COR-L47 (cell line): ENCODE measurements around the gene GPHB5.
"Not testable (repeated sequence)": the region's sequence is repeated elsewhere in the genome, so short reads cannot be mapped to it uniquely, and the experiment has no call there.

ENCODE experiments used
- DNase-seq: peaks from one replicate; lab custom pipeline; 2025; lab: John Stamatoyannopoulos, UW

GPHB5 gene, protein sequence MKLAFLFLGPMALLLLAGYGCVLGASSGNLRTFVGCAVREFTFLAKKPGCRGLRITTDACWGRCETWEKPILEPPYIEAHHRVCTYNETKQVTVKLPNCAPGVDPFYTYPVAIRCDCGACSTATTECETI

DNA sequence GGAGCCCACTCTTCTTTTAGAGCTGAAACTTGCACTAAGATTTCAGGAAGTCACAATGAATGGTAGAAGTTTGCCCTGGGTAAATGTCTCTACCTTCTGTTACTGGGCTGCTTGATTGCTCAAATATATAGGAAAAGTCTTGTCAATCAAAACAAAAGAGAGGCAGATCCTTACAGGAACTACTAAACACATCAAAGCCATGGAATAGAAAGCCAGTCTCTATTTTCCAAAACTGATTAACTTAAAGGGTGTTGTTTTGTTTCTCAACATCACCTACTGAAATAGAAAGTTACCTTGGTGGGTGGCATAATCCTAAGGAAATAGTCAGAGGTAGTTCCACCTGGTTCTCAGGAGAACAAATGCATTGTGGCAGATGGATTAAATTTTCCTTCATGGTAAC, at the start of gene GPHB5:
Gene GPHB5 (minus strand): TSS at position 101 of the 400 bp plus-strand sequence. CDS start 1,086 bp downstream, outside the sequence.
- no peak for DNase-seq

DNA sequence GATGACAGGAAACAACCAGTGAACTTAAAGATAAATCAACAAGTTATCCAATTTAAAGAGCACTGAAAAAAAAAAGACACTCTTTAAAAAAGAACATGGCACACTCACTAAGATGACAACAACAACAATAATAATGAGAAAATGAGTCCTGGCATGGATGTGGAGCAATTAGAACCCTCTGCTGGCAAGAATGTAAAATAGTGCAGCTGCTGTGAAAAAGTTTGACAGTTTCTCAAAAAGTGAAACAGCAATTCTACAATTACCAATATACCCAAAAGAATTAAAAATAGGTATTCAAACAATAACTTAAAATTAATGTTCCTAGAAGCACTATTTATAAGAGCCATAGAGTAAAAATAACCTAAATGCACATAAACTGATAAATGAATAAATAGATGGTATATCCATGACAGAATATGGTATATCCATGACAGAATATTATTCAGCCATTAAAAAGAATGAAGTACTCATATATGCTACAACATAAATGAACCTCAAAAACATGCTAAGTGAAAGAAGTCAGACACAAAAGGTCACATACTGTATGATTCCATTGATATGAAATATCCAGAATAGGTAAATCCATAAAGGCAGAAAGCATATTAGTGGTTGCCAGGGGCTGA, 49.1 kb upstream of the GPHB5 start:
- no peak for DNase-seq

DNA sequence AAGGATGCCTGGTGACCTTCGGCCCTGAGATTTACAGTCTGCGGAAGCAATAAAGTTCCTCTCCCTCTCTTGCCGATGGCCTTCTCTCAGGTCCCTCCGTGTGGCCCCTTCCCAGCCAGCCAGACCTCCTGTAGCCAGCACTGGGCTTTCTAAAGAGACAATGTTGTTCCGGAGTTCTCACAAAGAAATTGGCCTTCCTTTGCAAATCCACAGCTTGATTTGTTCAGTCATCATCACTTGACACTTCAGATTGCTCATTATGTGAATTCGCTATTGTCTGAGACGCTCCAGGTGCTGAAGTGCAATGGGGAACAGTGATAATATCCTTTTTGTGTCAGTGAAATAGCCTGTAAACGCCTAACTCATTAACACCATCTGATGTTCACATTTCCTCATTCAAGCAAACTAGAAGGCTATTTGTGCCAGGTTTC, 43.7 kb upstream of the GPHB5 start:
- peak; percentile 91 for DNase-seq

DNA sequence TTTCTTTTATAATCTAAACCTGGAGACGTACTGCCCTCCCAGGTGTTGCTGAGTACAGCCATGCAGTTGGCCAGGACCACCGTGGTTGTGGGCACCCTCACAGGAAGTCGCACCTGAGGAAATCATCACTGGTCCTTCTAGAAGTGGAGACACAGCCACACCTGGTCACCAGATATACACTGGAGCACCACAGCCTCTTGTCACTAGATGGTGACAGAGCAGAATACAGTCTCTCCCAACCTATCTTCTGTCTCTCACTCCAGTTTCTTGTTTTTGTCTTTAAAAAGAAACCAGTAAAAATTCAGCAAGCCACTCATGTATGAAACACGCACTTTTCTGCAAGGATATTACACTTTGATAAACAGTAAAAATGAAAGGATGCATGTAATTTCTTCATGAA, 43.1 kb upstream of the GPHB5 start:
- peak; percentile 45 for DNase-seq

DNA sequence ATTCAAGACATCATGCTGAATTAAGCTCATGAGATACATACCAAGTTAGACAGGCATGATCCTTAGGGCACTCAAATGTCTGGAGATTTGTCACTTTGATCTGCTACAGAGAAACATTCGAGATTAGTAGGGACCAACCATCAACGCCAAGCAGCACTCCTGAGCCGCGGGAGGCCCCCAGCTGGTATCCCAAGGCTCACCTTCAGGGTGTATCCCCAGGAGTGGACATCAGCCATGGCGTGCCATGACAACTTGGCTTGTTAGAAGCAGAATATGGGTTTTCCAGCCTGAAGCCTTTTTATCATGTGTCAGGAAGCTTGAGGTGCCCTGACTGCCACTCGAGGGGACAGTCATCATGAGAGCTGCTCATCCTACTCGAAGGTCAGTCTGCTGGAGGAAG, 39.1 kb upstream of the GPHB5 start:
- DNase-seq: no peak

DNA sequence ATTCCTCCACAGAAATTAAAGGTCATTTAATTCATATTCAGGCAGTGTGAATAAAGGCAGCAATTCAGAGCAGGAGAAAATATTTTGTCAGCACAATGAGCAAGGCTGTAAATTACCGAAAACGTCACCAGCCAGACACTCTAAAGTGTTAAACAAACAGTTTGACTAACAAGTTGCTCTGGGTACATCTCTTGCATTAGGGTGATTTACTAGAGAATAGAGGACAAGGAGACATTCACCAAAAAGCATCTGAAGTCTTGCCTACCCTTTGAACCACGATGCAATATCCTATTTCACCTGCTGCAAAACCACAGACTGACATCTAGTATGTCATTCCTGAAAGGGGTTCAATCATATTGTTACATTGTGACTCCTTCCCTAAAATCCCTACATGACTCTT, 27.1 kb upstream of the GPHB5 start:
- DNase-seq: no peak

DNA sequence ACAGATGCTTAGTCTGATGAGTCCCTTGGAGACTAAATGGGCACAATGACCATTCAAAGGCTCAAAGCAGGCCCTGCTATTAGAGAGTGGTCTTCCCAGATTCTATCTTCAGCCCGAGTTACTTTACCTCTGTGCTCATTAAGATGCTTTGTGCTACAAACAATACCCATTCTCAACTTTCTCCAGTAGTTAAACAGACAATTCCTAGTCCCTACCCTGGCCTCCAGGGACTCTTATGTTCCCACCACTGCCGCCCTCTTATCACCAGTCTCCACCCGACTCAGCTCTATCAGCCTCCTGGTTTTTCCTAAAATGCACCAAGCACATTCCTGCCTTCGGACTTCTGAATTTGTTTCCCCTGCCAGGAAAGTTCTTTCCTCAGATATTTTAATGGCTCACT, 25.6 kb upstream of the GPHB5 start:
- DNase-seq: no peak

DNA sequence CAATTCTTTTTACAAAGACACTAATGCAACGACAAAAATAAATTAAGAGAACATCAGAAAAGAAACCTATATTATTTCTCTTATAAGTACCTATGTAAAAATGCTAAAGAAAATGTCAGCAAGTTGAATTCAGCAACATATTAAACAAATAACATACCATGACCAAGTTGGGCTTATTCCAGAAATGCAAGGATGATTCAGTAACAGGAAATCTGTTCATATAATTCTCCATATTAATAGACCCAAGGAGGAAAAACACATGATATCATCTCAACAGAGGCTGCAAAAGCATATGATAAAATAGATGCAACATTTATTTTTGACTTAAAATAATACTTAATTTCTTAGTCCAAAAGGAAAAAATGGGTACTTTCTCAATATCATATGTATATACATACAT, 25.1 kb upstream of the GPHB5 start:
- no peak for DNase-seq

DNA sequence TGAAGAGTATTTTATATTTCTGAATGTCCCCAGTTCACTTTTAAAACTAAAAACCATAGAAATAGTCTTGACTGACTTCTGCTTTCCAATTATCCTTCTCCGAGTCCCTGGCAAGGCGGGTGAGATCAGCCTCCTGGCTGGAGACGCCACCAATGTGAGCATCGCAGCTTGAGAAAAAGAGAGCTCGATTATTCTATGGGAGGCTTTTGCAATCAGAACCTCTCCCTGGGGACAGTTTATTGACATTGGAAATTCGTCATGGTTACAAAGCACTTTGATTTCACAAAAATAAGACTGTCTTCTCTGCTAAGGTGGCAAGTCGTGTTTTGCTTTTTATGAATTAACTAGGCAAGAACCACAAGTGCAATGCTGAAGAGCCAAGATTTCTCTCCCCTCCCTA, 23.6 kb upstream of the GPHB5 start:
- peak; percentile 15 for DNase-seq

DNA sequence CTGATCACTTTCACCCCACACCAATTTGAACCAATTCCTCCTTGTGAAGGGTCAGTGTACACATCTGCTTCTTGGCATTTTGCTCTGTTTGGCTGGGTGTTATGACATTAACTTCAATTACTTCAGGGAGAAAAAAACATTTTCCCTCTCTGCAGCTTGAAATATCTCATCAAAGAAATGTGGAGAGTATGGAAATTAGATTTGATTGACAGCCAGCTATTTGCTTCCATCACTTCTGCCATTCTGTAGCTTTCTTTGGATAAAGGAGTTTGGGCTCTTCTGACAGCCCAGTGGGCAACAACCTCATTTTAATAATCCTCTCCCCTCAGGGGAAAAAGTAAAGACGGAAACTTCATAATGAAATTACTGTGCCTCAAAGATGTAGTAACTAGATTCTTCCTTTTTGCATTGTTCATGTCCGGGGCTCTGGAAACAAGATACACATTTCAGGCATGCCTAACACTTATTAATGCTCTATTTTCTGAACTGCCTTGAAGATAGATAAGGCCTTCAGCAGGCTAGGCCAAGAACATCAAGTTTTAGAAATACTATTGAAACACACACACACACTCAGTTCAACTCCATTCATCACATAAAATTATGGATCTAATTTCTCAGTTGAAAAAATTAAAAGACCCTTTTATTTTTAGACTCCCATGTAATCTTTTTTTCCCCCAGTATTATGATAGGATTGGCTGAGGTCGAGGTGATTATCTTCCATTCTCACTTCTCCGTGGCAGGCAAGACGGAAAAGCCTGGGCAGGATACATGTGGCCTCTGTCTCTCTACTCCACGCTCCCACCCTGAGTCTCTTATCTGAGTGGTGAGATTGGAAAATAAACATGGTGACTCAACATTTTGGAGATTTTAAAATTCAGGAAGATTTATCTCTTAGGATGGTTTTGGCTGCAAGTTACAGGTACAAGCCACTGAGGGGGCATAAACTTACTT, 10.3 kb upstream of the GPHB5 start:
- no peak for DNase-seq

DNA sequence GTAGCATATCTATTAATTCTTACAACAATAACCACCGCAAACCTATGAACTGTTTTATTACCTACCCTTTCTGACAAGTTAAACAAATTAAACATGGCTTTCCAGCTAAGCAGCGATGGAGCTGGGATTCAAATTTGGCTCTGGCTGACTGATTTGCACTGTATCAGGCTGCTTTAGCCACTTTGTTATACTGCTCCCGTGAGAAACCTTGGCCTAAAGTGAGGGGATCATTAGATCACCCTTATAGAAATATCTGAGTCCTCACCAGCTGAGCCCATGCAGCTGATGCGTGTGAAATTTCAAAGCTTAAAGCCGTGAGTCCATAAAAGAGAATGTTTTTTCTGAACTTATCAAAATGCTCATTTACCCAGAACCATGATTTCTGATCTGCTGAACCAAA, 8.1 kb upstream of the GPHB5 start:
- DNase-seq: no peak

DNA sequence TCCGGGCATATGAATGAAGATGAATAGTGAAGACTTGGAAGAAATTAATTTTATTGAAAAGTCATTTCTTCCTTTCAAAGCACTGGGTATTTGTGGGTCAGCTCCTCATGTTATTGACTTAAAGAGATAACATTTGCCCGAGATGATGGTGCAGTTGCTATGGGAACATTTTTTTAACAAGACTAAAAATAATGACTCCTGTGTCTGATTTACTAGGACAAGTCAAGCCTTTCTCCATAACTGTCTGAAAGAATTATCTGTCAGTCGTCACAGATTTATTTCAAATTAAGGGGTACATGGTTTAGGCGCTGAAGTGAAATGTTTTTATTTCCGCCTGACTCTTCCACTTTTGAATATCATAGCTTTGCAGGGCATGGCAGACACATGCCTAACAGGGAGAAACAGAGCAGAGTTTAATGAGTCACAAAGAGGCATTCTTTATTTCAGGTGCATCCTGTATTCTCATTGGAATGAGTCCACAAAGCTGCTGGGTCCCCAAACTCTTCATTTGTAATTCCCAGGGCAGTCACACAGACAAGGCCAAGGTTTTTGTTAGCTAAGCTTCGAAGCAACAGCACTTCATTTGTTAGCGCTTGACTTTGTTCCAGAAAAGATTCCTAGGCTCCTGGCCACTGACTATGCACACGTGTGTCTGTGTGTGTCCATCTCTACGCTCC, 4.3 kb upstream of the GPHB5 start:
- DNase-seq: no peak

DNA sequence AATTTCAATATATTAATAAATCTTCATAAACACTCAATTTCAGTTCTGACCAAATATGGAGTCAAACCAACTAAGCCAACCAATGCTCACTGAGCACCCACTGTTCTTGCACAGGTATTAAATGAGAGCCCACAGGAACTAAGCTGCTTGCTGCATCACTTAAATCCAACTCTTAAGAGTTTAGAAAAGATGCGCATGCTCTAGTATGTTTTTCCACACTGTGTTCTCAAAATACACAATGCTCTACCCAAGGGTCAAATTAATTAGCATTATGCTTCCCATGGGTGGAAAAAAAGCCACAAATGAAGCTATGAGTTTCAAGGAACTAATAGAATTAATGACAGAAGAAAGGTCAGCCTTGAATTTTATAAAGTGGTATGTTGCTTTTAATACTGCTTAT, 3.7 kb upstream of the GPHB5 start:
- no peak for DNase-seq

DNA sequence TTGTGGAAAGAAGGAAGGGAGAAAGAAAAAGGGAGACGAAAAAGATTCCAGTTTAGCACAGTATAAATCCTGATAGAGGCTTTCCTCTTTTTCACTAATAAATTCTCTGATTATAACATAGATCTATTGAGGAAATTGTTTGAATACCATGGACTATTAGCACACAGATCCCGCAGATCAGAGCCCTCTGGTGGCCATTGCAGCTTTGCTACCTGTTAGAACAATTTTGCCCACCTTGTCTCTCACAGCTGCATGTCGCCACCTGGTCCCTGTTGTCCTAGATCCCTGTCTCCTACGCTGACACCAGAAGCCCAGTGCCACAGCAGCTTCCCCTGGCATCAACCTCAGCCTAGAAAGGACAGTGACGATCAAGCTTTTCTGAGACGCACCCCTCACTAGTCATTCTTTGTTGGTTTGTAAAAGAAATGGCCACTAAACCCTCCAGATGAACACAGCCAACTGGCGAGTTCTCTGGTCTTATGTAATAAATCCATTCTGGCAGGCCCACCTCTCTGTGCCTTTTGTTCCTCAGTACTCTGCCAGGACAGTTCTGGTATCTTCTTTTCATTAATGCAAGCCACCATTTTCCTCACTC, 9.9 kb downstream of the GPHB5 start:
- DNase-seq: peak; percentile 66

DNA sequence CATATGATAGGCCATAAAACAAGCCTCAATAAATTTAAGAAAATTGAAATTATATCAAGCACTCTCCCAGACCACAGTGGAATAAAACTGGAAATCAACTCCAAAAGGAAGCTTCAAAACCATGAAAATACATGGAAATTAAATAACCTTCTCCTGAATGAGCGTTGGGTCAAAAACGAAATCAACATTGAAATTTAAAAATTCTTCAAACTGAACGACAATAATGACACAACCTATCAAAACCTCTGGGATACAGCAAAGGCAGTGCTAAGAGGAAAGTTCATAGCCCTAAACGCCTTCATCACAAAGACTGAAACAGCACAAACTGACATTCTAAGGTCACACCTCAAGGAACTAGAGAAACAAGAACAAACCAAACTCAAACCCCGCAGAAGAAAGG, 14.3 kb downstream of the GPHB5 start:
- not testable (repeated sequence) for DNase-seq

DNA sequence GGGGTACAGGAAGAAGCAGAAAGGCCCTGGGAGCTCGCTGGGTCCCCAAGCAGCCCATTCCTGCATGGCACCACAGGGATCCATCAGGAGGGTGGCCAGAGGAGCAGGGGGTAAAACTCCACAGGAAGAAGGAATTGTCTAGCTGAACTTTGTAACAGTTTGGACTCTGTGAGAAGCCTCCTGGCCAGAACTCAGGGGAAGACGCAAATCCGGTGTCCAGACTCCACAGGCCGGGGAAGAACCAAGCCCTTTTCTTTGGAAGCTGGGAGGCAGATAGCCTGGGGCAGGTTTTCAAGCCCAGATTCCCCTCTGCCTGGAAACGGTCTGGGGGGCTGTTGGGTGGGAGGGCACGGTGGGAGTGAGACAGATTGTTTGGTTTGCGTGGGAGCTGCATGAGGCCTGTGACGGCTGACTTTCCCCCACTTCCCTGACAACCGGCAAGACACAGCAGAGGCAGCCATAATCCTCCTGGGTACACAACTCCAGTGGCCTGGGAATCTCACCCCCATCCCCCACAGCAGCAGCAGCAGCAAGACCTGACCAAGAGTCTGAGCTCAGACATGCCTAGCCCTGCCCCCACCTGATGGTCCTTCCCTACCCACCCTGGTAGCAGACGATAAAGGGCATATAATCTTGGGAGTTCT, 16.7 kb downstream of the GPHB5 start:
- DNase-seq: no peak

DNA sequence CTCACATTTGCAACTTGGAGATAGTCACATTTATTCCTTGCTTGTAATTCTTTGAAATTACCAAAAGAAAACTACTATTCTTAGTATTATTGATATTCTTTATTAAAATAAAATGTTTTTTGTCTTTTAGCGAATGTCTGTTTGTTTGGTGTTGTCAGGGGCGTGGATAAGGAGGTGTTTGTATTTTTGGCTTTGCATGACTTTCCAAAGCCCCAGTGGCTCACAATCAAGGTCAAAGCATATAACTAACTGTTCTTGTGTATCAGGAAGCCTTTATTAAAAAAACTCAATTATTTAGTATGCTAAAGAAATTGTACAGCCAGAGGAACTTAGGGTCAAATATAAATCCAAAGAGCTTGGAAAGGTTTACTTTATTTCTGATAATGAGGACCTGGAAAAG, 17.9 kb downstream of the GPHB5 start:
- DNase-seq: no peak

DNA sequence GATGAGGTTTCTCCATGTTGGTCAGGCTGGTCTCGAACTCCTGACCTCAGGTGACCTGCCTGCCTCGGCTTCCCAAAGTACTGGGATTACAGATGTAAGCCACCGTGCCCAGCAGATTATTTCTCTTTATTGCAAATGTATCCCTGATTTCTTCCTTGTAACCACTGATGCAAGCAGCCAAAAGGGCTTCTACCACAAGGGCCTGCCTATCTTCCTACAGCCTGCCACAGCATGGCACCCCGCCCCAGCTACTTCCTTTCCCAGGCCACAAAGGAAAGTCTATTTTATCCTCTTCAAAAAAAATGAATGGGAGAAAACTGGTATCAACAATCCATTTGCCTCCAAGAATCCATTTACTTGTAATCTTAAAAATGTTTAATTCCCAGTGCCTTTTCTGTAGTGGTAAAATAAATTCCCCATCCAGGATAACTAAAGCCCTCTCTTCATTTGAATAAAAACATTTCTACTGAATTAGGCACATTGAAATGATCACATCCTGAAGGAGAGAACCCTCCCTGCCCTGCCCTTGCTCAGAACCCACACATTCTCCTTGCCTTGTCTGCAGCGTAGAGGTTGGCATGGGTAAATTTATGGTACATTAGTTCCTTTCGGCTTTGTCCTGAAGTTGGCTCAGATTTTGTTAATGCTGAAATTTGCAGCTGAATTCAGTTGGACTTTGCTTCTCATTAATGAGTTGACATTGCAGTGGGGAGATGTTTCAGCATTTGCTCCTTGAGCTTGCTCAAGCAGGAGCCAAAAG, 19.2 kb downstream of the GPHB5 start:
- DNase-seq: no peak

DNA sequence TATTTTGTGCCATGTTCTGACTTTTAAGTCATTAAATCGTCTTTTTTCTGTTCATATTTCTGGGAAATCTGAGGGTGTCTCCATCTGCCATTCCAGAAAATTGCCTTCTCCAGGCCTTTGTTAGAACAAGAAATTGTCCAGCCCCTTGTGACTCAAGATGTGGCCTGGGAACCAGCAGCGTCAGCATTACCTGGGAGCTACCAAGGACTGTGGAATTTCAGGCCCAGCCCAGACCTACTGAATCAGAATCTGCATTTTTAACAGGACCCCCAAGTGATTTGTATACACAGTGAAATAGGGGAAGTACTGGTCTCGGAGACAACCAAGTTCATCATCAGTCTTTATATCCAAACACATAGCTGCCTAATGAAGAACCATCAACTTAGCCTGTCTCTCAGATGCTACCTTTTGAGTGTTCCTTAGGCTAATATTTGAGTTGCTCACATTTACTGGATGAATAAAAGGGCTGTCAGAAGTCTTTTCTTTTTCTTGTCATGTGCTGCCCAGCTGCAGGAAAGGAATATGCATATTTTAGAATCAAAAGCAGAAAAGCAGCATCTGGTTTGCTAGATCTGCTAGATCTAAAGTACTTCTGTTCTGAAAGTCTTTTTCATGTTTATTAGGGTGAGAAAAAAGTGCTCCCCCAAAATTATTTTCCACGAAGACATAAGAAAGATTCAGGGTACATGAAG, 21.2 kb downstream of the GPHB5 start:
- DNase-seq: no peak

DNA sequence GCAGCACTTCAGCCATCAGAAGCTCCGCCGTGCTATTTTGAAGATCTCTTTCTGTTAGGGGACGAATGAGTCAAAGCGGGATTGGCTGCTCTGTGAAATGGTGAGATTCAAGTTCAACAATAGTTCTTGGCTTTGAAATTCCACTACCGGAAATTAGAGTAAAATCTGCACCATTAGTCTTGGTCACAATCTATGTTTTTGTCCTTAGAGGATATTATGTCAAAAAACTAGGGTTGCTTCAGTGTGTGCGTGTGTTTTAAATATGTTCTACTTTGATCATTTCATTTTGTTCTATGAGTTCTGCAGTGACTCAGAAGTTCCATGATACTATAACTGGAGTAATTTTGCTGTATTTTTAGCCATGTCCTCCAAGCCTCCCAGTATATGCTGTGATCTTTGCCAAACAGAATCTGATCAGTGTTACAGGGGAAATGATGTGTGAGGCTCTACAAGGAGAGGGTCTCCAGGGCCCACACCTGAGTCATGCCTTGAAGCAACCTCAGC, 22.6 kb downstream of the GPHB5 start:
- DNase-seq: no peak
